NCI-H524 (cell line): ENCODE measurements around the gene ACLY.
A peak's percentile ranks its signal among the peaks of the same experiment; 100 is the strongest.
"Not testable (repeated sequence)": the region's sequence is repeated elsewhere in the genome, so short reads cannot be mapped to it uniquely, and the experiment has no call there.

Experiments
- DNase-seq, 2 experiments: peaks; one replicate each; lab custom pipeline; 2025; lab: John Stamatoyannopoulos, UW

Gene ACLY

GRCh38 chr17:41871789-41872188 lies 47.0 kb downstream of the ACLY start:
- DNase-seq, result no peak

DNA sequence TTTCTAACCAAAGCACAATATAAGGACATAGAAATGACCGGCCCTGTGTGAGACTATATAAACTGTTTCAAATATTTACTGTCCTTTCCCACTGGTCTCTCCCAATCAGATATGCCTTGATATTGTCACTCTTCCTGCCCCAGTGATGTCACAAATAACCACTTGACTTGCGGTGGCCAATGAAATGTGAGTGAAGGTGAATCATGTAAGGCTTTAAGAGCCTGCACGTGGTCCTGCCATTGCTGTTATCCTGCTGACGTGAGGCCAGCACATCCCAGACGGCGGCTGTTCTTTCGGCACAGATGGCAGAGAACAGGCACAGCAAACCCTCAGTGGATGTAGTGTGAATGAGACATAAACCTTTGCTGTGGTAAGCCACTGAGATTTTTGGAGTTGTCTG lies 48.1 kb downstream of the ACLY start:
- DNase-seq, result no peak

- DNase-seq, result no peak
Observed at GRCh38 chr17:41870097-41870496, 48.7 kb downstream of the ACLY start.

DNA sequence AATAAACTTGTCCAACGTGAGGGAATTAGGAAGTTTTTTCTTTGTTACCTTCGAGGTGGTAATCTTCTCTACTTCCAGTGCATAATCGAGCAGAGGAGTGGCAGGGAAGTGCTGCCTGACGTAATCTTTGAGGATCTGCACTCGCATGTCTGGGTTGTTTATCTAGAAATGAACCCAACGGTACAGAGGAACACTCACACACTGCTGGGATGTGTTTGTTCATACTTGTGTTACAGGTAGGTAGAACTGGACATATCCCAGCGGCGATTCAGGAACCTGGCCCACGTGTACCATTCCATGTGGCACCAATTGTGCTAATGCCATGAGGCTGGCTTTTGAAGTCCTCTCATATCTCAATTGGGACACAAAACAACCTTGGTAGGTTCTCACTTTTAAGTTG lies 49.3 kb downstream of the ACLY start:
- DNase-seq, result no peak

DNA sequence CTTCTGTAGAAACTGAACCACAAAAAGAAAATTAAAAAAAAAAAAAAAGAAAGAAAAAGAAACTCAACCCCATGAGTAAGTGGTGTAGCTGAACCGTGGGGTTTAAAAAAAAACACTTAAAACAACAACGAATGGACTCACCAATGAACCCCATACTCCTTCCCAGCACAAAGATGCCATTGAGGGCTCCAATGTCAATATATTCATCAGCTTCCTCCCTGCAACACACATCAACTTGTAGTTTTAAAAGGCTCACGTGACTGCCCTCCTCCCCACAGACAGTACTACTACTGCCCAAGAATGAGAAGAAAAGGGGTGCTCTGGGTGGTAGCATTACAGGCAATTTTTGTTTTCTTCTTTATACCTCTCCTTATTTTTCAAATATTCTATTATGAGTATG lies 50.2 kb downstream of the ACLY start:
- DNase-seq, result no peak

GRCh38 chr17:41865596-41865893 lies 53.2 kb downstream of the ACLY start:
- peak in 1 of 2 experiments; percentile 90 for DNase-seq

- DNase-seq, result peak; percentile 90 to 92
Observed at GRCh38 chr17:41864836-41865595, 53.7 kb downstream of the ACLY start, which contains the start of gene KLHL11. TSS of gene KLHL11 (minus strand) at chr17:41865423. CDS start at chr17:41865370, 53 bp downstream.

- peak in 1 of 2 experiments; percentile 65 for DNase-seq
Observed at GRCh38 chr17:41864498-41864835, 54.3 kb downstream of the ACLY start.

GRCh38 chr17:41863074-41863848 lies 55.5 kb downstream of the ACLY start:
- peak in 1 of 2 experiments; percentile 18 for DNase-seq

DNA sequence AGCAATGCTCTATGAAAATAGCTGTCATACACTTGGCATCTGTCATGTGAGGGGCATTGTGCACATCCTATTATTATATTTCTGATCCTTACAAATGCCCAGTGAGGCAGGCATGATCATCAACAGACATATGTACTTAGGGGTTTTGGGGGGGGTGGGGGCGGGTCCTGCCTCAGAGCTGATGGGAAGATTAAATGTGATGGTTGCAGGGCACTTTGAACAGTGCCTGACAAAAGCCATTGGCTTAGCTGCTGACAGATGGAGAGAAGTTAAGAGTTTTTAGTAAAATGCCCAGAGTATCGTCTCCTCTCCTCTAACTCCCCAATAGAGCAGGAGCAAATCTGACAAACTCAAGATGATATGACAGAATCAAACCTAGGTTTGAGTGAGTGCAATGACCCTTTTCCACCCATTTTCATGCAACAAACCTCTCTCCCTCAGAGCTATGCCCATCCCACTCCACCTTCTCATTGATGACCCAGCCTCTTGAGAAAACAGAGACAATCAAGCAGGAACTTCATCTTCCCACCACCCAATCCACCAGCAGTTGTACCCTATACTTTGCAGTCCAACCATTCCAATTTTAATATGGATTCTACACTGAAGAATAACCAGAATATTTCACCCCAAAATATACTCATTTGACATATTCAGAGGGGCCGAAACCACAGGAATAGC lies 58.4 kb downstream of the ACLY start:
- peak; percentile 93 to 96 for DNase-seq

- DNase-seq, result not testable (repeated sequence)
Observed at GRCh38 chr17:41851382-41851781, 67.4 kb downstream of the ACLY start.

DNA sequence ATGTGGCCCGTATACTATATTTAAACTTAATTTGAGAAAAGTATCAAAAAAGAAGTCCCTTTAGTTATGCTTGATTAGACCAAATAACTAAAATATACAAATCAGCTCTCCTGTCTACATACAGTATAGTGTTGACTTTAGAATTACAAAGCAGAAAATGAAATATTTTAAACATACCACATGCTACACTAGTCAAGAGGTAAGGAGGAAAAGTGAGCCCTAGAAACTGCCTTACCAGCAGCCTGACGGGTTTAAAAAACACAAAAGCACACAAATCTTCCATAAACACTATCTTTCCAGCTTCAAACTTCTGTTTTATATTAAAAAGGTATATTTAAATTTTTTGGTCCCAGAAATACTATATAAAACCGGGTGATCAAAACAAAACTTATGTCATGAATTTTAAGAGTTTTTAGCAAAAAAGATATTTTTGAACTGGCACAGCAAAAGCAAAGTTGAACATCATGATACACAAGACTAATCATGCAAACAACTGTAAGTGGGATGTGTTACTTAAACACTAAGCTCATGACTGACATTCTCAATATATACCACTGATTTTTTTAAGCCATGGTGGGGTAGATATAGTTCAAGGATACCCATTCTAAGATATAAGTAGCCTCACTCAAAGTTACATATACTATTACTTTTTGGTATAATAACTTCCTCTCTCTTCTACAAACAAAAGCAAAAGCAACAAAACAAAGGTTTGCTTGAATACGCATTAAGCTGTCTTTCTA lies 69.3 kb downstream of the ACLY start:
- DNase-seq, result no peak

- no peak for DNase-seq
Observed at GRCh38 chr17:41848788-41849187, 70.0 kb downstream of the ACLY start.

DNA sequence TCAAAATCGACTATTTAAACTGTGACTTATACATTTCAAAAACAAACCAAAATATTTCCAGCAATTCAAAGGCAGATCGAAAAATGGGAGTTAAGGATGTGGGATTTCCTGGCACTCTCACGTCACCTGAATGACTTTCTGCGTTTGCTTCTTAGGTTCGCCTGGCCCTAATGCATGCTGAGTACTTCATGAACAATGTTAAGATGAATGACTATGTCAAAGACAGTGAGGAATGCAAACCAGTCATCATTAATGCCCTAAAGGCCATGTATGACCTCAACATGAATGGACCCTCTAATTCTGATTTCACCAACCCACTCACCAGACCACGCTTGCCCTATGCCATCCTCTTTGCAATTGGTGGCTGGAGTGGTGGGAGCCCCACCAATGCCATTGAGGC lies 73.8 kb downstream of the ACLY start:
- no peak for DNase-seq

DNA sequence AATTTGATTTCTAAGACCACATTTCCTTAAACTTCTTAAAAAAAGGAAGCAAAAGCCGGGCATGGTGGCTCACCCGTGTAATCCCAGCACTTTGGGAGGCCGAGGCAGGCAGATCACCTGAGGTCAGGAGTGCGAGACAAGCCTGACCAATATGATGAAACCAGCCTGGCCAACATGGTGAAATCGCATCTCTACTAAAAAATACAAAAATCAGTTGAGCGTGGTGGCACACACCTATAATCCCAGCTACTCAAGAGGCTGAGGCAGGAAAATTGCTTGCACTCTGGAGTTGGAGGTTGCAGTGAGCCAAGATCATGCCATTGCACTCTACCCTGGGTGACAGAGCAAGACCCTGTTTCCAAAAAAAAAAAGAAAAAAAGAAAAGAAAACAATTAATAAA lies 78.0 kb downstream of the ACLY start:
- DNase-seq, result not testable (repeated sequence)

DNA sequence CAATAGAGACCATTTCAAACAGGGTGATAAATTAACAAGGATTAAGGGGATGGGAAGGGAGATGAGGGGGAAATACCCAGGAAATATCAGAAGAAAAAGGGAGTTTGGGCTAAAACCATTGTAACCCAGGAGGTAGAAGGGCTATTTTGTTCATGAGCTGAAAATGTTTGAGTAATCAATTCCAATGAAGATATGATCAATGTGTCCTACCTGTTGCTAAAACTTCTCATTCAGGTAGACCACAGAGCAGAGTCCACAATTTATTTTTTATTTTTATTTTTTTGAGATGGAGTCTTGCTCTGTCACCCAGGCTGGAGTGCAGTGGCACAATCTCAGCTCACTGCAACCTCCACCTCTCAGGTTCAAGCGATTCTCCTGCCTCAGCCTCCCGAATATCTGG lies 79.3 kb downstream of the ACLY start:
- not testable (repeated sequence) for DNase-seq

- DNase-seq, result no peak
Observed at GRCh38 chr17:41837761-41838538, 80.8 kb downstream of the ACLY start, which contains the start of gene KLHL10. TSS of gene KLHL10 (plus strand) at chr17:41837825. CDS start at chr17:41837933, 108 bp downstream.

- no peak for DNase-seq
Observed at GRCh38 chr17:41836550-41837196, 82.1 kb downstream of the ACLY start.

DNA sequence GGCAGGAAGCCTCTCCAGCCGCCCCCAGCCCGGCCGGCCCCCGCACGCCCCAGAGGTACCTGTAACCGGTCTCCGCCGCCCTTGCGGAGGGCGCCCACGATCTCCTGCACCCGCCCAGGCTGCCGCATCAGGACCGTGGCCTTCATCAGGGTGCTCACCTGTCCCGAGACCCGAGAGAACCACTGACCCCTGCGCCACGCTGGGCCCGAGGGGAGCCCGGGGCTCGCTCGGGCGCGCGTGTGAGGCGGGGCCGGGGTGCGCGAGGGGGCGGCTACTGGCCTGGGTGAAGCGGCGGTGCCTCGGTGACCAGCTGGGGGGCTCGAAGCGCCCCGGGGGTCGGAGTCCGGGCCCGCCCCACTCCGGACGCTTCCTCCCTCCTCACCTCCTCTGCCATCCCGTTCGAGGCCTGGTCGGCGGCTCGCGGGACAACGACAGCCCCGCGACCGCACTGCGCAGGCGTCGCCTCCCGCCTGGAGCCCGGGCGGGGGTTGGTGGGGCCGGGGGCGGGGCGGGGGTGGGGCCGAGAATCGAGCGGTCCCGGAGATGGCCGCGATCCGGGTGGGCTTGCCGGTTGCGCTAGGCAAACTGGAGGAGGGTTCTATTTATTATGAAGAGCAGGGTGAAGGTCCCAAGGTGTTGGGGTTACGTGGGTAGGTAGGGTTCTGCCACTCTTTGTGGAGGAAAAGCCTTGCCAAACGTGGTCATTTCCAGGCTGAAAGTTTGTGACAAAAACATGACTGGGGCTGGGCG lies 82.8 kb downstream of the ACLY start, which contains the start of gene NT5C3B:
NT5C3B (minus strand) TSS at position 433 of the 750 bp plus-strand sequence; CDS start at position 394, 39 bp downstream.
- peak; percentile 44 to 64 for DNase-seq
